NCI-H2196 (cell line): ENCODE measurements around the gene F5.

Experiments used
- DNase-seq: peaks from one replicate; lab custom pipeline; 2025; ENCODE audit not compliant: unreplicated experiment; lab: John Stamatoyannopoulos, UW

The F5 gene

DNA sequence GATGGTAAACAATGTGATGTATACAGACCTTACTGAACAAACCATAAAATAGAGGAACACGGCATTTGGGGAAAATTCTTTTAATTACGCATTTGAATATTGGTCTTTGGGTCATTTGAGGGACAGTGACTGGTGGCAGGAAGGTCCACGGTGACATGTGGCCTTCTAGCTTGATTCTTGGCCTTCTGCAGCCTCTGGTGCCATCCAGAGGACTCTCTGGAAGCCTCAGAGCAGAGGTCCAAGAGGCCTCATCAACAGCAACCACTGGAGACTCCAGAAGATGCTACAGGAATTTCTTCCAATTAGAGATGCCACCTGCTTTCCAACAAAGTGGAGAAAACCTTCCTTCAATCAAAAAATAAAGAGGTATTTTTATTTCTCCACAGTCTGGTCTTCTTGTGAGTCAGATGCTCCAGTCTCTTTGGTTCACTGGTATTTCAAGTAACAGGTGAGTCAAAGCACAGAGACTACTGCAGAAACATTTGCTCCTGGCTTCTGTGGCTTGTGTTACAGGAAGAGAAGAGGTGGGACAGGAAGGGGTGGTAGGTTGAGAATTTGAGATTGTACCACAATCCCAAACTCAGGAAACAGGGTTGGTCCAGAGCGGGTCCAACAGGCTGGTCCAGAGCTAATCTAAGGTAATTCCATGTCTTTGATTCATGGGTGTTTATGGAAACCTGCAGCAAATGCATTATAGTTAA lies 2.7 kb upstream of the F5 start:
- DNase-seq: no peak

DNA sequence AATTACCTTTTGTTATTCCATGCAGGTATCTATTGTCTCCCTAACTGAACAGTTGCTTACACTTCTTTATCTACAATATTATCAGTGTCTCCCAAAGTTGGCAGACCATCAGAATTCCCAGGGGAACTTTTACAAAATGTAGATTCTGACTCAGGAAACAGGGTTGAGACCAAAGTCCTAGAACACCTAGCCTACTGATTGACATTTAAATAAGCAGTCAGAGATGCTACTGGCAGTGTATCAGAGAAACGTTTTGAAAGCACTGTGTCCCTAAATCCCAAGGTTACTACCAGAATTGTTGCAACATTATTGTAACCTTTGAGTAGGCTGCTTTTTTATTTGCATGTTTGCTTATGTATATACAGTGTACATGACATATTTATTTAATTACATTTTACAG lies 1.8 kb upstream of the F5 start:
- no peak for DNase-seq

DNA sequence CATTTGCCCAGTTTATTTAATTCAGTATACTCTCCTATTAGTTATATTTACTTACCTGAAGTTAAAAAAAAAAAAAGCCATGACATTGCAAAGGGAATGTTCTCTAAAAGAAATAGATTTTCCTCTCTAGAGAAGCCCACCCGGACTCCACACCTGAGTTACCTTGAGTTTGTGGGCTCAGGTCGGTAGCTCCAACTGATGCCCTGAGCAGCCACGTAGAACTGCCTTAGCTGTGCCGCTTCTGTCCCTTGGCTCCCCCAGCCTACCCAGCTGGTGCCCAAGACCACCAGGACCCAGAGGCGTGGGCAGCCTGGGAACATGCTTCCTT lies 250 bp downstream of the F5 start:
- no peak for DNase-seq

DNA sequence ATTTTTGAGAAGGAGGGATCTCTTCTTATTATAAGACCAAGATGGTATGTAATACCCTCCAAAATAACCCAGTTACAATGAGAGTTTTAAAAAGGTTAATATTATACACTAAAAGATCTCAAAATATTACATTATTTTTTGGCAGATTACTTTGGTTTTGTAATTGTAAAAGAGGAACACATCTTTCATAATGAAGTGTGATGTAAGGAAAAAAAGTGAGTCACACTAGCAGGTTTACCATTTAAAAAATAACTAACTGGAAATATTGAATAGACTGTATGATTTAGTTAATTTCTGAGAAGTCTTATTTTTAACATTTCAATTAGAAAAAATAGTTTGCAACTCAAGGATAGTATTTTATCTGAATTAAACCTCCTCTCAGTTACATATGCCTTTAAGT lies 1.1 kb downstream of the F5 start:
- DNase-seq: no peak

DNA sequence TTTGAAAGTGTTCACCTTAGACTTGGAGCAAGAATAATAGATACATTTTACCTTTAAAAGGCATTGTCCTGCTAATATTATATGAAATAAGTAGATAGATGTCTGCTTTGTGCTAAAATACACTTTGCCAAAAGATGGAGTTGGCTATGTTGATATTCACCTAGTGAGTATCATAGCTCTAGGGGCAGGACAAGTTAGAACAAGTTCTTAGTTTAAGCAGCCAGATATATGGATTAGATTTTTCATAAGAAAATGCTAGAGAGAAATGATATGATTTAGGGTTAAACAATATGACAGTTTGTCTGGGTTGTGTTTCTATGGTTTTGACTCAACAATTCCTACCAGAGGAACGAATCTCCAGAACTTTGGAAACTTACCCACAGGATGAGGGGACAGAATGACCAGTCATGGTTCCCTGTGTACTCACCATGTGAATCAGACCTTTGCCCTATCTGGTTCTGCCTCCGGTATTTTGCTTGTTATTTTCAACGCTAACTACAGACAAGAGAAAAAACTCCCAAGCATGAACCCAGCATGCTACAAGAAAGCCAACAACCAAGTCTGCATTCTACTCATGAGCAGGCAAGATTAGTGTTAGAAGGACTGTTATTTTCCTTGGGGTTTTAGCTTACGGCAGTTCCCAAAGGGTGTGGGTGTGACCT lies 1.7 kb downstream of the F5 start:
- no peak for DNase-seq

DNA sequence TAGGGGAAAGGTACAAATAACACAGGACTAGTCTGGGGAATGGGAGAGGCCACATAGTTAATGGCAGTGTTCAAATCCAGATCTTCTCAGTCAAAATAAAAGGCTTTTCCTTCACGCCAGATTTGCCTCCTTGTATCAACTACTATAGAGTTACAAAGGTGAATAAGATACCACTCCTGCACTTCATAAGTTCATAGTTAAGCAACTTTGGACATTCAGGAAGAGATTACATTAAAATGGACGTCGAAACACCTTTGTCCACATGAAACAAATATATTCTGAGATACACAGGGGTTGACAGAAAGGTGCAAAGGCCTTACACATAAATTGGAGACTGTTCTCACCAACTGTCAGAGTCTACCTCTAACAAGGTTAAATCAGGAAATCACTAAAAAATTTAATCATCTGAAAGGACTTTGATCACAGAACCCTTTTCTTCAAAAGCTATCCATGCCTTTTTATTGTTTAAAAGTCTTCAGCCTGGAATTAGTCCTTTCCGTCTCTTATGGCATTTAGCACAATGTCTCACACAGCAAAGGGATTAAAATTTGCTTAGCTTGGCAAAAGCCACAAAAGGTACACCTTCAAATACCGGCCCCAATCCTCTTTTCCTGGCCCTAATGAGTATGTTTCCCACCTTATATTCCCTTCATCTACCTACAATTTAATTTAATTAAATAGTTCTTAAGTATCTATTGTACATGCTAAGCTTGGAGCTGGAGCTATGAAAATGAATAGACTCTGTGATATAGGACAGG lies 8.1 kb downstream of the F5 start:
- no peak for DNase-seq

DNA sequence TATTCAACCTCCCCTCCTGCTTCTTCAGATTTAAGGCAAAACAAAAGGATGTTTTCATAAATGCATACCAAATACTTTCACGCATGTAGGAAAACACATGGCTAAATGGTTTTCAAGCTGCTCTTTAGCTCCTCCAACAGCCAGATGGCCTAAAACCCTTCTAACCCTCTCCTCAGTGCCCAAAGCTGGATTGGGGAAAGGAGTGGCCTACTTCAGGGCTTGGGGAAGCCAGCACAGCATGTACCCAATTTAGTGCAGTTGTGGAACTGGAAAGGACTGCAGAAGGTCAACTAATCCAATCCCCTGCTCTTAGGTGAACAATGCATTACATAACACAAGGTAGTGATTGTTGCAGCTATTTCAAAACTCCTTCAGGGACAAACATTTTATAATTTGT lies 9.3 kb downstream of the F5 start:
- DNase-seq: no peak

DNA sequence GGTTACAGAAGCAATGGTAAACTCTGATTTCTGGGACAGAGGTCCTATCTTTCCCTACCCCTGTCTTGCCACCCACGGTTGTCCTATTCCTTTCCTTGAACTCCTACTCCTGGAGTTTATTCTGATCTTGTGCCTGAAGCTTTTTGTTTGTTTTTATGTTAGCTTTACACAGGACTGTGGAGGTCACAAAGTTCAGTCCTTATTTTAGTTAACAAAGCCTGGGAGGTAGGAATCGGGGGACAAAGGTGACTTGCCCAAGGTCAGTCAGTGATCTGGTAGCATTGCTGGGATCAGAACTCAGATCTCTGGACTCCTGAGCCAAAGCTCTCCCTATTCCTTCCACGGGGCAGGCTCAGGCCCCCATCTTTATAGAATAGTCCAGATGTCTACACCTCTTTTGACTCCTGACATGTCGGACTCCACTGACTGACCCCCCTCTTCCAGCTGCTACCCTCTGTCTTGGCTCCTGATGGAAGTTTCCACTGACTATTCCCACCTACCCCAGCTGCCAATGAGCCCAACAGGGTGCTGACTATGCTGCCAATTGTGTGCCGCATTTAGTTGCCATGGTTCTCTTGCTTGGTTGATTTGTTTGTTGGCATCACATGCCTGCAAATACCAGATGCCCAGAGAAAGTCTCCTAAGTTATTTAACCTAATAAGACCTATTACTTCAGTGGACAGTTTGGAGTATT lies 9.9 kb downstream of the F5 start:
- DNase-seq: no peak

DNA sequence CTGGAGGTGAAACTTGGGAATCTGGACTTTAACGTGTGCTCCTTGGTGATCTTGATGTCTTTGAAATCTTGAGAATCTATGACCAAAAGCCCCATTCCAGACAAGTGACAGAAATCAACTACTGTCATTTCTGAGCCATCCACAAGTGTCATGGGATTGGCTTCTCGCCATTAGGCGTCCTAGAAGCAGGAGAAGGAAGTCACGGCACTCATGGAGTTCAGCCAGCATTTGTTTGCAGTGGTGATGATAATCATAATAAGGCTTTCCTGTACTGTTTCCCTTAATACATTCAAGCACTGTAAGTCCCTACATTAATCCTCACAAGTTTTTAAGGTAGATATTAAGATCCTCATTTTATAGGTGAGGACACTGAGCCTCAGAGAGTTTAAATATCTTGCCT lies 11.9 kb downstream of the F5 start:
- no peak for DNase-seq

DNA sequence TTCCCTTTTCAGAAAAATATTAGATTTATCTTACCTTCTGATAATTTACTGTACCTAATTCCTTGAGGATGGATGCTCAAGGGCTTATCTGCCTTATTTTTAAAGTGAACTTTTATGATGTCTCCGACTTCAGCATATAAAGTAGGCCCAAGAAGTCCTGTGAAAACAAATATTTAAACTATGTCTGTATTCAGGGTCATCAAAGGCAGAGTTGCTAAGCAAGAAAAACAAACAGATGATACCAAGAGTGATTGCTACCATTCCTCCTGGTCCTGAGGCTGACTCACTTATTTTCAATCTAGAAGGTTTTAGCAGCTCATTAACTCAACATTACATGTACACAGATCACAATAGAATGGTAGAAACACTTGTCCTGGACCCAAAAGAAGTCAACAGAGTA lies 14.1 kb downstream of the F5 start:
- DNase-seq: no peak

DNA sequence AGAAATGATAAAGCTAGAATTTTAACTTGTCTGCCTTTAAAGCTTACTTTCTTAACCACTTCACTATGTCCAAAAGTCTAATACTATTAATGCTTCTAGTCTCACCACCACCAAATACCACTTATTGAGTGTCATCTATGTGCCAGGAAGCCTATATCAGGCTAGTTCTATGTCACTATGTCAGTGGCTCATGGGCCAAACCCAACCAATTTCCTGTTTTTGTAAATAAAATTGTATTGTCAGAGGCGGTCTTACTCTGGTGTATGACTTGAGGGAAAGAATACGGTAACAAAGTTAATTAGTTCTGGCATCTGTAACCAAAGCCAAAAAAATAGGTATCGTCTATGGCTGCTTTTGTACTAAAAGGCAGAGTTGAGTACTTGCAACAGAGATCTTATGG lies 14.8 kb downstream of the F5 start:
- no peak for DNase-seq

DNA sequence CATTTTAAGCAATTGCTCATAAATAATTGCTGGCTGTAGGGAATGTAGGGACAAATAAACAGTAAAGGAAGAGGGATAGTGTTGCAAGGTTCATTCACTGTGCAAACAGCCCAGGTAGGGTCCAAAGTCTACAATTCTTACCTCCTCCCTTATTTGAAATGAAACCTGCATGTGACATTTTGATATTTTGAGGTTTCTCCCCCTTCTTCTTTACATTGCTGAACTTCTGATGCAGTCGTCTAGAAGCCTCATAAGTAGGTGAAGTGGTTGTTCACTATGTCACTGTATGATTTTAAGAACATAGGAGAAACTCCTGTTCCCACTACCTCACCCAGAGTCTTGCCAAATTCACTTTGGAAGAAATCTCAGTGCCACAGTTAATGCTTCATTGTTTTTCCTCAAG lies 16.1 kb downstream of the F5 start:
- DNase-seq: no peak

DNA sequence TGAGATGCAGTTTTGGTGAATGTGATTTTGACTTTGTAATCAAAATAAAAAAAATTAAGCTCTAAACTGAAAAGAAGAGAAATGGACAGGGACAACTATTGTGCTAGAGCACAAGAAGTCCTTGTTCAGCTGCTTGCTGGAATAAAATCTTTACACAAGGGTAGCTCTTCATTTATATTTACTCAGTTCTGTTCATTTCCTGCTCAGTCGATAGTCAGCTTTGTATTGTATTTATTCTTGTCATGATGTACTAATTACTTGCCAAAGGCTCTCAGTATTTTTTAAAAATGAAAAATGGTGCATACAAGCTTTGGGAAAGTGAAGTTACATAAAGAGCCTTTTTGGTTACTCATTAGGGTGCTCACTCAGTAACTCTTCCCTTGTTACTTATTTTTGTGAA lies 17.8 kb downstream of the F5 start:
- DNase-seq: no peak

DNA sequence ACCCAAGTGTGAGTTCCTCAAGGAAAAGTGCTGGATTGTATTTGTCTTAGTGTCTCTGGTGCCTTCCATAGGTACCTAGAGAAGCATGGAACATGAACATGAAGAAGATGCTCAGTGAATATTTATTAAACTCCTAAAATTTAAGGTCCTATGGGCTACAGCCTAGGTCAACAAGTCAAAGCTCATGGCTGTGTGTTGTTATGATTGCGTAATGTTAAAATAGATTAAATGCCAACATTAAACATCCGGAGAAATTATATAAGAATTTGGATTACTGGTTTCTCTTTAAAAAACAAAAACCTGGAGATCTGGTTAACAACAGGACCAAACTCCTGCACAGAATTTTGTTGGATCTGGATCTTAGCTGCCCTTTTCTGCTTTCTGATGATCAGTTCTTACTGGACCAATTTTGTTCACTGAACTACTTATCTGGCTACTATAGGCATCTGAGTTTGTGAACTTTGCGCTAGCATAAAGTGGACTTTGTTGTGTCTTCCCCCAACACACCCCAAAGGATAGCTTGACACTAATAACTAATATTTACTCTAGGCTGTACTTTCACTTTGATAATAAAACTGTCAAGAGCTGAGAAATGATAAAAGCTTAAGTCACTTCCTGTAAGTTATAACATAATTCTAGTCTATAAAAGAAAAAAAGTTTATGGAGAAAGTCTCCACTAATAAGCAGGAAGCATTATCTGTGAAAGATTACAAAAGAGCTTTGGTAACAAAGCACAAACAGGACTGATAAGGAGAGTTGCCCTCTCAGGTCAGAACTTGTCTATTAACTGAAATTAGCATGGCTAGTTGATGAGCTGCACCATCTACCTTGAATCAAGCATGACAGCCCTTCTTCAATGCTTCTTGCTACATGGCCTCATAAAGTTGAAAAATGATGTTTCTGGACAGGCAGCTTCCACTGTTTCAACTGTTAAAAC lies 20.7 kb downstream of the F5 start:
- no peak for DNase-seq

DNA sequence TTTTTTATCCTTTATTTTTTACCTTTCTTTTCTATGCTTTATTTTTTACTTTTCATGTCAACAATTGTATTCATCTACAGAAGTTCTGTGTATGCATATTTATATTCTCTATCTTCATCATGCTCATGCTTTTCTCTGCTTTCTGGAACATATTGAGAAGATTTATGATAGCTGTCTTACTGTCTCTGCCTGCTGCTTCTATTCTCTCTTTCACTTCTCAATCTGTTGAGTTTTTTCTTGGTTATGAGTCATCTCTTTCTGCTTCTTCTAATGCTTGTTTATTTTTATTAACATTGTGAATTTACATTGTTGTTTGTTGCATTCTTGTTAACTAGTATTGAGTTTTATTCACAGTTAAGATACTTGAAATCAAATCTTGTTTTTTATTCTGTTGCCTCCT lies 22.6 kb downstream of the F5 start:
- DNase-seq: no peak

DNA sequence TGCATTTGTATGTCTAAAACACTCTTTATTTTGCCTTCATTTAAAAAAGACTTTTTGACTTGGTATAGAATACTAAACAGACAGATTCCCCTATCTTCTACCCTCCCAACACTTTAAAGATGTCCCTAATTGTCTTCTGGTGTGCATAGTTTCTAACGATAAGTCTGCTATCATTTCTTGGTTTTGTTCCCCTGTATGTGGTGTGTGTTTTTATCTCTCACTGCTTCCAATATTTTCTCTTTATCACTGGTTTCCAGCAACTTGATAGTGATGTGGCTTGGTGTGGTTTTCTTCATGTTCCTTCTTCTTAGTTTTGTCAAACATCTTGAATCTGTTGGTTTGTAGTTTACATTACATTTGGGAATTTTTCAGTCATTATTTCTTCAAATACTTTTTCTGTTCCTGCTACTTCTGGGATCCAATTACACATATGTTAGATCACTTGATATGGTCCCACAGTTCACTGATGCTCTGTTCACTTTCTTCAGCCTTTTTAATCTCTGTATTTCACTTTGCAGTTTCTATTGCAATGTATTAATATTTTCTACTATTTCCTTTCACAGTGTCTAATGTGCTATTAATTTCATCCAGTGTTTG lies 23.2 kb downstream of the F5 start:
- DNase-seq: no peak

DNA sequence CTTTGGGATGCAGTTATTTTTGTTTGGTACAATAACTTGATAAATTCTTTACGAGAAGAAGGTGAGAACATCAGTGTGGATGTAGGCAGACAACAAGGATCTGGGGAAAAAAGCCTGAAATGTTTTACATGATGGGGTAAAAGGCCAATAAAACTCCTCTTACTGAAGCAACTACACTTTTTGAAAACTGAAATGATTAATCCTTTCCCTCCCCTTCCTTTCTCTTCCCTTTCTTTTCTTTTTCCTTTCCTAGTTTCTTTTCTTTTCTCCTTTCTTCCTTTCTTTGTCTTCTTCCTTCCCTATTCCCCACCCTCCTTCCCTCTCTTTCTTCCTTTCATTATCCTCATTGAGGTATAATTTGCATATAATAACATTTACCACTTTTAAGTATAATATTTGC lies 24.6 kb downstream of the F5 start:
- no peak for DNase-seq

DNA sequence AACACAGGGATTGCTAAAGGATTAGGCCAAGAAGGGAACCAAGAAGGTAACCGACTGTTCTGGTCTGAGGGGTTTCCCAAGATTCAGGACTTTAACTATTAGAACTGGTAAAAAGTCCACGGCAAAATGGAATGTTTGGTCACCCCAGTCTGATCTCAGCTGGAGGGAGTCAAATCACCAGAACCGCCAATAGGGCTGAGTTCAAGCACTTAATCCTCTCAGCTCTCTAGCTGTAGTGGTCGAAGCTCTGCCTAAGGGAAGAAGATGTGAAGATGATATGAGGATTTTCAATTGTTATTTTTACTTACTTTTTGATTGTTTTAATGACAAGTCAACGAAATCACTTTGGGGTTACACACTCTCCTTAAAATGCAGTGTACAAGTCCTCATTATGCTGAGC lies 29.1 kb downstream of the F5 start:
- no peak for DNase-seq

DNA sequence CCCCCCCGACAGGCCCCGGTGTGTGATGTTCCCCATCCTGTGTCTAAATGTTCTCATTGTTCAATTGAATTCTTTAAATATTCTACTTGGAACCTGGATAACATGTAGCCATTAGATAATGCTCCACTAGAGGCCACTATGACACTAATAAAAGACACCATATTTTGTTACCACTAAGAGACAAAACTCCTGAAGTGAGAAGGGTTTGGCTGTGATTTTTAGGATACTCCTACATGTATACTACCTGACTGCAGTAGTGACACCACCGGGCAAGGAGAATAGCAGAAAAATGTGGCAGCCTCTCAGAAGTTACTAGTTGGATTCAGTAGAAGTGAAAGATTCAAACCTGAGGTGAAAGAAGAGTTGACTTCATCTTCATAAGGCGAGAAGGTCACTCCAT lies 36.0 kb downstream of the F5 start:
- DNase-seq: peak; percentile 59

DNA sequence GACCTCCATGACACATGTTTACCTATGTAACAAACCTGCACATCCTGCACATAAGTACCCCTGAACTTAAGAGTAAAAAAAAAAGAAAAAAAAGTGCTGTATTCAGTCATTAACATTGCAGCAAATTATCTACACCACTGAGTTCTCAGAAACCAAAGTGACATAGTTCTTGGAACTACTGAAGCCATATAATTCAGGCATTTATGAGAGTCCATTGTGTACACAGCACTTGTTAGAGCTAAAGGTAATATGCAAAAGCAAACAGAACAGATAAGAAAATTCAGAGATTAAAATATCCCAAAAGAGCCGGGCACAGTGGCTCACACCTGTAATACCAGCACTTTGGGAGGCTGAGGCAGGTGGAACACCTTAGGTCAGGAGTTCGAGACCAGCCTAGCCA lies 38.0 kb downstream of the F5 start:
- no peak for DNase-seq
